Raji (cell line): ENCODE results near the gene PIEZO2.

Experiments used
- POLR2A ChIP-seq: IDR thresholded peaks from 2 replicates; pipeline ENCODE4 v1.6.1; 2011; ENCODE audit warnings: low read depth, low read length, control low read depth; ENCODE audit not compliant: insufficient read depth

Gene PIEZO2

GRCh38 chr18:11121443-11121849 lies 27.9 kb downstream of the PIEZO2 start:
- no peak for TF ChIP-seq POLR2A

- TF ChIP-seq POLR2A, result no peak
Observed at GRCh38 chr18:11119959-11120587, 29.3 kb downstream of the PIEZO2 start.

- TF ChIP-seq POLR2A, result no peak
Observed at GRCh38 chr18:11119550-11119949, 29.8 kb downstream of the PIEZO2 start.

GRCh38 chr18:11118051-11118766 lies 31.2 kb downstream of the PIEZO2 start:
- no peak for TF ChIP-seq POLR2A

GRCh38 chr18:11115276-11115675 lies 34.1 kb downstream of the PIEZO2 start:
- no peak for TF ChIP-seq POLR2A

GRCh38 chr18:11114653-11115052 lies 34.7 kb downstream of the PIEZO2 start:
- TF ChIP-seq POLR2A, result no peak

- no peak for TF ChIP-seq POLR2A
Observed at GRCh38 chr18:11113937-11114336, 35.4 kb downstream of the PIEZO2 start.

- no peak for TF ChIP-seq POLR2A
Observed at GRCh38 chr18:11113046-11113548, 36.3 kb downstream of the PIEZO2 start.

GRCh38 chr18:11112286-11112685 lies 37.1 kb downstream of the PIEZO2 start:
- no peak for TF ChIP-seq POLR2A

- no peak for TF ChIP-seq POLR2A
Observed at GRCh38 chr18:11110509-11110908, 38.9 kb downstream of the PIEZO2 start.

- no peak for TF ChIP-seq POLR2A
Observed at GRCh38 chr18:11108947-11109346, 40.4 kb downstream of the PIEZO2 start.

GRCh38 chr18:11106894-11107293 lies 42.5 kb downstream of the PIEZO2 start:
- no peak for TF ChIP-seq POLR2A

- TF ChIP-seq POLR2A, result no peak
Observed at GRCh38 chr18:11105463-11105862, 43.9 kb downstream of the PIEZO2 start.

- TF ChIP-seq POLR2A, result no peak
Observed at GRCh38 chr18:11104307-11104706, 45.1 kb downstream of the PIEZO2 start.

GRCh38 chr18:11096839-11097750 lies 52.3 kb downstream of the PIEZO2 start:
- no peak for TF ChIP-seq POLR2A
